Fibroblast of peridontal ligament (primary cell): Measurements from ENCODE around the gene INSIG1.

Source experiments
- DNase-seq: peaks from one replicate; pipeline ENCODE4 v3.0.0-alpha.2; 2010; ENCODE audit errors: extremely low read depth

INSIG1 gene

GRCh38 chr7:155327590-155328320, 30.1 kb downstream of the INSIG1 start:
- no peak for DNase-seq

- DNase-seq: no peak
Measured at GRCh38 chr7:155329225-155329624, 31.5 kb downstream of the INSIG1 start.

- no peak for DNase-seq
Measured at GRCh38 chr7:155331396-155331795, 33.7 kb downstream of the INSIG1 start.

GRCh38 chr7:155333346-155334234, 35.9 kb downstream of the INSIG1 start:
- DNase-seq: no peak

- DNase-seq: no peak
Measured at GRCh38 chr7:155336812-155337602, 39.3 kb downstream of the INSIG1 start.

- no peak for DNase-seq
Measured at GRCh38 chr7:155337946-155338631, 40.4 kb downstream of the INSIG1 start.

GRCh38 chr7:155338632-155339320, 41.1 kb downstream of the INSIG1 start:
- DNase-seq: no peak

GRCh38 chr7:155339474-155339873, 41.8 kb downstream of the INSIG1 start:
- no peak for DNase-seq

- no peak for DNase-seq
Measured at GRCh38 chr7:155340071-155340531, 42.4 kb downstream of the INSIG1 start.

- DNase-seq: no peak
Measured at GRCh38 chr7:155340721-155341120, 43.0 kb downstream of the INSIG1 start.

GRCh38 chr7:155341463-155341983, 43.8 kb downstream of the INSIG1 start:
- no peak for DNase-seq

GRCh38 chr7:155342313-155342712, 44.6 kb downstream of the INSIG1 start:
- DNase-seq: no peak

- DNase-seq: no peak
Measured at GRCh38 chr7:155343150-155343549, 45.5 kb downstream of the INSIG1 start.

GRCh38 chr7:155343661-155344121, 46.0 kb downstream of the INSIG1 start:
- no peak for DNase-seq

GRCh38 chr7:155344270-155344617, 46.6 kb downstream of the INSIG1 start:
- DNase-seq: no peak

GRCh38 chr7:155344618-155345433, 47.1 kb downstream of the INSIG1 start:
- peak; percentile 68 for DNase-seq

GRCh38 chr7:155345490-155345889, 47.8 kb downstream of the INSIG1 start:
- no peak for DNase-seq

- no peak for DNase-seq
Measured at GRCh38 chr7:155346285-155346684, 48.6 kb downstream of the INSIG1 start.

- DNase-seq: no peak
Measured at GRCh38 chr7:155348806-155349205, 51.1 kb downstream of the INSIG1 start.
